Activated T-helper 17 cell treated with anti-CD3 and anti-CD28 coated beads, Interleukin-2, amount 50 U/mL, for 72 hours (primary cell): ENCODE results near the gene TMED10. TPM values are rescaled to one million over a fixed set of nuclear protein-coding genes. Genes with fewer than 3 reads are reported as not detected.
"Not testable (repeated sequence)": the region's sequence is repeated elsewhere in the genome, so short reads cannot be mapped to it uniquely, and the experiment has no call there.

Experiments
- ATAC-seq: fragments of 150-1000 bp; cut with Tn5 transposase; replicated peaks from 2 replicates; pipeline ENCODE4 v1.10.0; 2021; ENCODE audit warnings: mild to moderate bottlenecking, moderate library complexity
- H3K27ac Mint-ChIP-seq: one replicate; pipeline ENCODE4 v1.8.0; 2022; ENCODE audit warnings: mixed read lengths
- H3K27me3 Mint-ChIP-seq: one replicate; pipeline ENCODE4 v1.8.0; 2022; ENCODE audit warnings: mixed read lengths
- H3K36me3 Mint-ChIP-seq: one replicate; pipeline ENCODE4 v1.8.0; 2022; ENCODE audit warnings: low read depth, mild to moderate bottlenecking, mixed read lengths
- H3K4me1 Mint-ChIP-seq: one replicate; pipeline ENCODE4 v1.8.0; 2022; ENCODE audit warnings: mixed read lengths
- H3K4me3 Mint-ChIP-seq: one replicate; pipeline ENCODE4 v1.8.0; 2022; ENCODE audit warnings: mild to moderate bottlenecking, mixed read lengths
- H3K9me3 Mint-ChIP-seq: one replicate; pipeline ENCODE4 v1.8.0; 2022; ENCODE audit warnings: mixed read lengths
- total RNA-seq, 2 donors: library from RNA; stranded (reverse); gene quantifications; one replicate each; pipeline ENCODE4 v1.2.3, GENCODE V29; 2022

Gene TMED10
- total RNA-seq, 2 donors from 2014 or later: 142 to 179 TPM

DNA sequence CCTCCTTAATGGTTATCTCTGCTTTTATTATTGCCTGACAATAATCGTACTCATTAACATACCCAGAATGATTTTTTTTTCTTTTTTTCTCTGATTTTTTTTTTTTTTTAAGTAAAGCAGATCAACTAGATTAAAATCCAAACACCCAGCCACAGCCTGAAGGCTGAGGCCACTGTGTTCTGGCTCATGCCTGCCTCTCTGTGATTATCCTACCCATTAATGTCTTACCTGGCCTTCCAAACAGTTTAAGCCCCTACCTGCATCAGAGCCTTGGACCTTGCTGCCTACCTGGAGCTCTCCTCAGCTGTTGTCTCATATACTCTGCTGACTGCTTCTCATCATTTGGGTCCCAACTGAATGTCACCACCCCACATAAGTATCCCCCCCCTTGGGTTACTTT is 6.8 kb upstream of the TMED10 start:
- no peak overlapping the region for H3K4me3 Mint-ChIP-seq
- no peak overlapping the region for H3K27ac Mint-ChIP-seq
- no peak for ATAC-seq
- no peaks in the 10 kb centered on the region for H3K36me3 Mint-ChIP-seq
- H3K4me1 Mint-ChIP-seq: no peaks in the 10 kb centered on the region
- no peaks in the 10 kb centered on the region for H3K9me3 Mint-ChIP-seq
- no peaks in the 10 kb centered on the region for H3K27me3 Mint-ChIP-seq

DNA sequence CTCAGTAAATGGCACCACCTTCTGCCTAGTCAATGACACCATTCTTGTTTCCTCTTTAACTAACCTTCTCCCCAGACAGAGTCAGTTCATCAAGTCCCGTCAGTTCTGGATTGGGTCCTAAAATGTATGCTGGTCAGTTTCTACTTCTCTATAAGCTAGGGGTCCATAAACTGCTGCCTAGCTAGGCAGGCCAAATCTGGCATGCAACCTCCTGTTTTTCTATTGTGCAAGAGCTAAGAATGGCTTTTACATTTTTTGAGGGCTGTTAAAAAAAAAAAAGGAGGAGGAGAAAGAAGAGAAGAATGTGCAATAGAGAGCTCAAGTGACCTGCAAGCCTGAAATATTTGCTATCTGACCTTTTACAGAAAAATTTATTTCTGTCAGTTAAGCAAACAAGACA is 6.4 kb upstream of the TMED10 start:
- H3K36me3 Mint-ChIP-seq: no peaks in the 10 kb centered on the region
- no peaks in the 10 kb centered on the region for H3K4me1 Mint-ChIP-seq
- H3K27me3 Mint-ChIP-seq: no peaks in the 10 kb centered on the region
- no peak for ATAC-seq
- no peaks in the 10 kb centered on the region for H3K9me3 Mint-ChIP-seq
- no peak overlapping the region for H3K4me3 Mint-ChIP-seq
- H3K27ac Mint-ChIP-seq: no peak overlapping the region

DNA sequence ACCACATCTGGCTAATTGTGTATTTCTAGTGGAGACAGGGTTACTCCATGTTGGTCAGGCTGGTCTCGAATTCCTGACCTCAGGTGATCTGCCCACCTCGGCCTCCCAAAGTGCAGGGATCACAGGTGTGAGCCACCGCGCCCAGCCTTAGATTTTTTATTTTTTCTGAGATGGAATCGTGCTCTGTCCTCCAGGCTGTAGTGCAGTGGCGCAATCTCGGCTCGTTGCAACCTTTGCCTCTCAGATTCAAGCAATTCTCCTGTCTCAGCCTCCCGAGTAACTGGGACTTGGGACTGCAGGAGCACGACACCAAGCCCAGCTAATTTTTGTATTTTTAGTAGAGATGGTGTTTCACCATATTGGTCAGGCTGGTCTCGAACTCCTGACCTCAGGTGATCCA is 5.8 kb upstream of the TMED10 start:
- H3K36me3 Mint-ChIP-seq, H3K27ac Mint-ChIP-seq, H3K4me3 Mint-ChIP-seq: not testable (repeated sequence)

DNA sequence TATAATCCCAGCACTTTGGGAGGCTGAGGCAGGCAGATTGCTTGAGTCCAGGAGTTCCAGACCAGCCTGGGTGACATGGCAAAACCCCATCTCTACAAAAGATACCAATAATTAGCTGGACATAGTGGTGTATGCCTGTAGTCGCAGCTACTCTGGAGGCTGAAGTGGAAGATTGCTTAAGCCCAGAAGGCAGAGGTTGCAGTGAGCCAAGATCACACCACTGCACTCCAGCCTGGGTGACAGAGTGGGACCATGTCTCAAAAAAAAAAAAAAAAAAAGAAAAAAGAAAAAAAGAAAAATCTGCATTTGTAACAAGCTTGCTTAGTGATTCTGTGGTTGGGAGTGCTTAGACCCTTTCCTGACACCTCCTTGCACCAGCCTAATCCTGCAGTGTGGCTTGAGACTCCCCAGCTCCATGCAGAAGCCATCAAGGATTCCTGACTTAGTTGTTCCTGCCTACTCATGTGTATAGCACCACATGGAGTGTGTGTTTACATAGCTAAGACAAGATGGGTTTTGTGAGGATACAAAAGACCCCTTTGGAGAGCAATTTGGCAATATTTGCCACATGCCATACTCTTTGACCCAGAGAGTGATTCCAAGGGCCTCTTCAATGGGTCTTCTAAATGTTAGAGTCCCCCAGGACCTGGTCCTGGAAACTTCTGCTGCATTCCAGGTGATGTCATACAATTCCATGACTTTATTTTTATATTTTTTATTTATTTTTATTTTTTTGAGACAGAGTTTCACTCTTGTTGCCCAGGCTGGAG is 5.1 kb upstream of the TMED10 start:
- Mint-ChIP-seq H3K9me3 (no peaks in the 10 kb centered on the region), H3K27ac (no peak overlapping the region), H3K27me3 (no peaks in the 10 kb centered on the region), H3K36me3 (peaks cover 2% of the 10 kb centered on the region), H3K4me1 (peaks cover 6% of the 10 kb centered on the region), H3K4me3 (no peak overlapping the region)
- no peak for ATAC-seq

More for the DNA sequence above, 5.8 kb upstream of the TMED10 start:
- not testable (repeated sequence) for ATAC-seq, H3K4me1 Mint-ChIP-seq, H3K9me3 Mint-ChIP-seq, H3K27me3 Mint-ChIP-seq

DNA sequence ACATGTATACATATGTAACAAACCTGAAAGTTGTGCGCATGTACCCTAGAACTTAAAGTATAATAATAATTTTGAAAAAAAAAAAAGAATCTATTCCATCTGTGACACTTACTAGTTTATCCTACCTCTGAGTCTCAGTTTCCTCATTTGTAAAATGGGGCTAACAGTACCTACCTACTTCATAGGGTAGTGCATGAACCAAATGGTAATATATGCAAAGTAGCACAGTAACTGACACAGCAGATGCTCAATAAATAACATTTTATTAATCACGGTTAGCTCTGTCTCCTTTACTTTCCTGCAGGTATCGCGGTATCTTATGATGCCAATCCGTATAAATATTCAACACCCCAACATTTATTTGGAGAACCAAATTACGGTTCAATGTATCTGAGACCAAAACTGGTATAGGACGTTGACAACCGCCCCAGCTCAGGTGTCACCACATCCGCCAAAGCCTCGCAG is 703 bp downstream of the TMED10 start:
- H3K27me3 Mint-ChIP-seq: no peaks in the 10 kb centered on the region
- peak; percentile 10 for ATAC-seq

DNA sequence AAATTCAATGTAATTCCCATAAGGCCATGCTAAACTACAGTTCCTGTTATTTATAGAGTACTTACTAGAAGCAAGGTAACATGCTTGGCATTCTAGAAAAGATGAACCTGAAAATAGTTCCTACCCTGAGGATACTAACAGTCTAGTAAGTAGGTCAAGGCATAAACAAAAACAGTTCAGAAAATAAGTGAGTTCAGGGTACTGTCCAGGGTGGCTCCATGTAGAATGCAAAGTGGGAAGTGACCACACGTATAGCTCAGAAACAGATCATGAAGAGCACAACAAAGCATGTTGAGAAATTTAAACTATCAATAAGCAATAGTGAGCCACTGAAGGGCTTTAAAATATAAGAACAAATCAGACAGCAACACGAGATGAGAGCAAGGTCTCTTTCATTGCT is 2.3 kb downstream of the TMED10 start:
- Mint-ChIP-seq H3K9me3 (no peaks in the 10 kb centered on the region), H3K27ac (peak overlapping the region; percentile 99), H3K27me3 (no peaks in the 10 kb centered on the region), H3K4me3 (peak overlapping the region; percentile 97), H3K36me3 (peaks cover 52% of the 10 kb centered on the region), H3K4me1 (peaks cover 32% of the 10 kb centered on the region)
- ATAC-seq: no peak

More for the DNA sequence above, 703 bp downstream of the TMED10 start:
- Mint-ChIP-seq H3K27ac (peak overlapping the region; percentile 99), H3K36me3 (peaks cover 51% of the 10 kb centered on the region), H3K4me1 (peaks cover 26% of the 10 kb centered on the region), H3K4me3 (peak overlapping the region; percentile 97), H3K9me3 (no peaks in the 10 kb centered on the region)

DNA sequence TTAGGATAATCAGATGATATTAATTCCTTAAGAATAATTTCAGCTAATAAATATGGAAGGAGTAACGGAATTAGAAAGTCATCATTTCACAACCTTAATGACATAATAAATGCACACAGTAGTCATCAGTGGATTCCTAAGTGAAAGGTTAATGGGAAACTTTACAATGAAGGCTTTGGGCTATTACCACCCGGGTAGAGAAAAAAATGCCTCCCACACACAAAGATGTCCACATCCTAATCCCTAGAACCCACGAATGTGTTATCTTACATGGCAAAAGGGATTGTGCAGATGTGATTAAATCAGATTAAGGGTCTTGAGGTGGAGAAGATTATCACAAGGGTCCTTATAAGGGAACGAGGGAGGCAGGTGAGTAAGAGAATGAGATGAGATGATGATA is 5.6 kb downstream of the TMED10 start:
- H3K27me3 Mint-ChIP-seq: no peaks in the 10 kb centered on the region
- no peaks in the 10 kb centered on the region for H3K9me3 Mint-ChIP-seq
- peaks cover 48% of the 10 kb centered on the region for H3K36me3 Mint-ChIP-seq
- no peak overlapping the region for H3K4me3 Mint-ChIP-seq
- peaks cover 53% of the 10 kb centered on the region for H3K4me1 Mint-ChIP-seq
- no peak for ATAC-seq
- no peak overlapping the region for H3K27ac Mint-ChIP-seq

DNA sequence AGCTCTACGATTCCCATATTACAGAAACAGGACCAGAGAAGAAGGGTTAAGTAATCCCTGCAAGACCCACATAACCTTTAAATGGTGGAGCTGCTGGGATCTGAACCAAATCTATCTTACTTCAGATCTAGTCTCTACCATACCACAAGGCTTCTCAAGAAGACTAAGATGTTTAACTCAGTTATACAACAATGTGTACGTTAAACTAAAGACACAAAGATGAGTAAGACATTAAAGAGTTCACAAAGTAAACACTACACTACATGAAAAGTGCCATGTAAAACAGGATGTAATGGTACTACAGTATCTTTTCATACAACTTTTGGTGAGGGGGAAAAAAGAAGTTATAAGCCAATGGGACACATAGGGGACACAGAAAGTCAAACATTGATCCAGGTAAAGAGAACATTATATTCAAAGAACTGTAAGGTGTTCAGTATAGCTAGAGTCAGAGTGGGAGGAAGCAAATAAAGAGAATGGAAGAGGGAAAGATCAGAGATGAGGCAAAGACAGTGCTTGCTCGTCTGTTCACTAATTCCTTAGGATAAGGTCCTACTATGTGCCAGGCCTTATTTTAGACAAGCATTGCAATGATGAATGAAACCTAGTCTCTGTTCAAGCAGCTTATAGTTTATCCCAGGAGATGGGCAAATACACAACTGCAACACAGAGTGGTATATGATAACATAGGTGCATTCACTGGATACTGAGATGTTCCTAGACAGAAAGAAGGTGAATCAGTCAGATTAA is 7.7 kb downstream of the TMED10 start:
- ATAC-seq: no peak
- Mint-ChIP-seq H3K36me3 (peaks cover 29% of the 10 kb centered on the region), H3K27ac (peak overlapping the region; percentile 40), H3K4me1 (peaks cover 46% of the 10 kb centered on the region), H3K27me3 (no peaks in the 10 kb centered on the region), H3K4me3 (no peak overlapping the region), H3K9me3 (no peaks in the 10 kb centered on the region)

DNA sequence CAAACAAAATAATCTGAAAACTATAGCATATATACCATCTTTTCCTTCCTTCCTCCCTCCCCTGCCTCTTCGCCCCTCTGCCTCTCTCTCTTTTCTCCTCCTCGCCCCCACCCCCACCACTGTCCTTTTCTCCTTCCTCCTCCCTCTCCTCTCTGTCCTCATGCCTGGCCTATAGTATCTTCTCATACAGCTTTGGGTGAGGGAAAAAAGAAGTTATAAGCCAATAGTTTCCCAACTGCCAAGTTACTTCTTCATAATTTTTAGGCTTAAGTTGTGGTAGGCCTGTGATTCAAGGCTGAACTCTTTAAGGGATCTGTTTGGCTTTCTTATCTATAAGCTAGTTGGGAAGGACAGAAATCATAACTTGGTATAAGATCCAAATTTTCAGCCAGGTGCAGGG is 9.1 kb downstream of the TMED10 start:
- no peaks in the 10 kb centered on the region for H3K27me3 Mint-ChIP-seq

DNA sequence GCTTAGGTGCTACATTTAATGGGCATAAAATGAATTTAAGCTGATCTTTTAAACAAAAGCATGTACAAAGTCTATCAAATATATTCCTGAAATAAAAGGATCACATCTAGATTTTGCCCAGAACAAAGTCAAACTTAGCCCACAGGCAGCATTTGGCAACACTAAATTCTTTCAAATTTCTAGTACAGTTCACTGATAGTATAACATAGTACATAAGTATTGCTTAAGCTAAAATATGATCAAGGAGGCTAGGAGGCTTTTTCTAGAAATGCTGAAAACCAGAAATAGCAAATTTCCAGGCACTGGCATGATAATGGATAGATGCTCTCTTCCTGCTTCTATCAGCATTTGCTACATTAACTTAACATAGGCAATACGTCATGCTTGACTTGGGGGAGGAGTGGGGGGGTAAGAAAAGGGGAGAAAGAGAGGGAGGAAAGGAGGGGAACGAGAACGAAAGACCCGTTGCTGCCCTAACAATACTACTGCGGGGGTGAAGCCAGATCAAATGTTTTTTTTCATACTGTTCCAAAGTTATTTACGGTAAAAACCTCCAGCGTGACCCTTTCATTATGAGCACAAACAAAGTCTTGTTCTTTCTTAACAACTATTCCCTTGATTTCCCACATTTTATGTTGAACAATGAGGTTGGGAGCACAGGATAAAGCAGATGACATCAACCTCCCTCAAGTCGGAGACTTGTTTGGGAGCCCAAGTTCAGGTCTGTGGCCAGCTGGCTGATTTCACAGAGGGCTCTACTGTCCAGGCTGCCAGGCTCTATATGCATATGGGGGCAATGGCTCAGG is 10.6 kb downstream of the TMED10 start:
- no peak overlapping the region for H3K27ac Mint-ChIP-seq
- no peak for ATAC-seq

More for the DNA sequence above, 9.1 kb downstream of the TMED10 start:
- H3K4me3 Mint-ChIP-seq: no peak overlapping the region
- H3K4me1 Mint-ChIP-seq: peaks cover 50% of the 10 kb centered on the region
- peak overlapping the region; percentile 40 for H3K27ac Mint-ChIP-seq
- no peaks in the 10 kb centered on the region for H3K9me3 Mint-ChIP-seq
- H3K36me3 Mint-ChIP-seq: peaks cover 23% of the 10 kb centered on the region
- no peak for ATAC-seq

DNA sequence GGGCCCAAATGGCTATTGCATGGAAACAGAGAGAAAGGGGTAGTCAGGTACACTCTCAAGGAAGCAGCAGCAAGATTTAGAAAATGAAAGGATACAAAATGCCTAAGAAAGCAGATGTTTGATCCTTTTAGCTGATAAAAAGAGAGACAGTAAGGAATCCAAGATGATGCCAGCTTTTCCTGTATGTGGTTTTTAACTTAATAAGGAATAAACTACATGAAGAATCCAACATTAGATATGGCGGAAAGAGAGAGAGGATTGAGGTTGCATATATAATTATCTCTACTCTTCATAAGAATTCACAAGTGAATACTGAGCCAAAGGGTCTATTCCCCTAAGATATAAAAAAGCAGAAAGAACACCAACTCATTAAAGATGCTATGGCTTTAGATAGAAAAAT is 11.6 kb downstream of the TMED10 start:
- Mint-ChIP-seq H3K4me3 (no peak overlapping the region), H3K4me1 (peaks cover 47% of the 10 kb centered on the region), H3K9me3 (no peaks in the 10 kb centered on the region), H3K36me3 (peaks cover 32% of the 10 kb centered on the region), H3K27ac (no peak overlapping the region), H3K27me3 (no peaks in the 10 kb centered on the region)
- ATAC-seq: no peak

More for the DNA sequence above, 10.6 kb downstream of the TMED10 start:
- Mint-ChIP-seq H3K36me3 (peaks cover 28% of the 10 kb centered on the region), H3K4me3 (no peak overlapping the region), H3K4me1 (peaks cover 43% of the 10 kb centered on the region), H3K27me3 (no peaks in the 10 kb centered on the region), H3K9me3 (no peaks in the 10 kb centered on the region)

DNA sequence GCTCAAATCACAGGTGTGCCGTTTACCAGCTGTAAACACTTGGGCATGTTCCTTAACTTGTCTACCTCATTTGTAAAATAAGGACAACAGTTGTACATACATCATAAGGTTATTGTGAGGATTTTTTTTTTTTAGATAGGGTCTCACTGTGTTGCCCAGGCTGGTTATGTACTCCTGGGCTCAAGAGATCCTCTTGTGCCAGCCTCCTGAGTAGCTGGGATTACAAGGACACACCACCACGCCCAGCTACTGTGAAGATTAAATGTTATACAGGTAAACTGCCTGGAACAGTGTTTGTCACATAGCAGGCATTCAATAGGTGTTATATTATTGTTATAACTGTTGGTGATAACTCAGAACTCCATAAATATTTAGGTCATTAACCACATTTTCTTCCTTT is 12.7 kb downstream of the TMED10 start:
- H3K4me1 Mint-ChIP-seq: peaks cover 49% of the 10 kb centered on the region
- no peaks in the 10 kb centered on the region for H3K9me3 Mint-ChIP-seq
- no peak overlapping the region for H3K27ac Mint-ChIP-seq
- no peaks in the 10 kb centered on the region for H3K27me3 Mint-ChIP-seq
- peaks cover 34% of the 10 kb centered on the region for H3K36me3 Mint-ChIP-seq
- ATAC-seq: no peak
- no peak overlapping the region for H3K4me3 Mint-ChIP-seq

DNA sequence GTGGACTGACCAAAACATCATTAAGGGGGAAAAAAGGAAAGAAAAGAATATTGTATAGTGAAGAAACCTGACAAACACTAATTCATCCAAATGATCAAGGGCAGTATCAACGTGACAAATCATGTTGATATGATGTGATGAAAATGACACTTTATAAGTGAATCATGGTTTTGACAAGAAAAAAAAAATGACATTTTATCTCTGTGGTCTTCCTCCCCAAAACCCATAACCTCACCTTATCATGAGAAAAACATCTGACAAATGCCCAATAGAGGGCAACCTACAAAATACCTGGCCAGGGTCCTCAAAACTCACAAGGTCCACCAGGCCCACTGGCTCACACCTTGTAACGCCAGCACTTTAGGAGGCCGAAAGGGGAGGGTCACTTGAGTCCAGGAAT is 13.8 kb downstream of the TMED10 start:
- peaks cover 40% of the 10 kb centered on the region for H3K4me1 Mint-ChIP-seq
- ATAC-seq: peak; percentile 23
- H3K4me3 Mint-ChIP-seq: no peak overlapping the region
- H3K36me3 Mint-ChIP-seq: peaks cover 29% of the 10 kb centered on the region
- H3K27me3 Mint-ChIP-seq: no peaks in the 10 kb centered on the region
- H3K9me3 Mint-ChIP-seq: no peaks in the 10 kb centered on the region
- no peak overlapping the region for H3K27ac Mint-ChIP-seq

DNA sequence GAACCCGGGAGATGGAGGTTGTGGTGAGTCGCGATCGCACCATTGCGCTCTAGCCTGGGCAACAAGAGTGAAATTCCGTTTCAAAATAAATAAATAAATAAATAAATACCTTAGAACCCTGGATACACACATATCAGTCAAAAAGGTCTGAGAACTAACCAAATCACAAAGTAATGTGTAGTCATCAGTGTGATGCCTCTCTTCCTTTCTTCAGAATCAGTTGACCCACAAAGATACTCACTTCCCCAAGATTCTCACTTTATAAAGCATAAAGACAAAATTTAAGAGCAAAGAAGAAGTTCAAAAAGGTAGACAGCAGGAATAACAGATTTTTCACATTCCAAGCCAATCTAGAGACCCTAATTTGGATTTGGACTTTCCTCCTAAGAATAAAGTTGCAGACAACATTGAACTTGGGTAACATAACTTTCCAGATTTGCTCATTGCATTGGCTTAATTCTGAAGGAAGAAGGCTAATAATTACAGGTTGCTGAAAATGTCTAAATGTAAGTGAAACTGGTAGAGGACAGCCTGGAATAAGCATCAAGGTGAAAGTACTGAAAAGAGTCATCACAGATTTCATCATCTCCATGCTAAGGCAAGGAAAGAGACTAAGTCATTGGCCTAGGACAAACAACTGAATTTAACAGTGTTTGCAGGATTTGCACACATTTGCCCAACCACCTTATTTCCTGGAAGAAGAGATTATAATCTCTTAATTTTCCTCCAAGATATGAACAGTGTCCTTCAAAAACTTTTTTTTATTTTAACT is 17.4 kb downstream of the TMED10 start:
- Mint-ChIP-seq H3K27me3 (no peaks in the 10 kb centered on the region), H3K4me1 (peaks cover 44% of the 10 kb centered on the region), H3K27ac (peak overlapping the region; percentile 85), H3K4me3 (peak overlapping the region; percentile 40), H3K36me3 (peaks cover 43% of the 10 kb centered on the region), H3K9me3 (no peaks in the 10 kb centered on the region)
- peak; percentile 82 for ATAC-seq
